Measurements from ENCODE around the gene RETREG1.

The RETREG1 gene

GRCh38 chr5:16579142-16579847, 37.5 kb downstream of the RETREG1 start:
- no peak for FAIRE-seq

DNA sequence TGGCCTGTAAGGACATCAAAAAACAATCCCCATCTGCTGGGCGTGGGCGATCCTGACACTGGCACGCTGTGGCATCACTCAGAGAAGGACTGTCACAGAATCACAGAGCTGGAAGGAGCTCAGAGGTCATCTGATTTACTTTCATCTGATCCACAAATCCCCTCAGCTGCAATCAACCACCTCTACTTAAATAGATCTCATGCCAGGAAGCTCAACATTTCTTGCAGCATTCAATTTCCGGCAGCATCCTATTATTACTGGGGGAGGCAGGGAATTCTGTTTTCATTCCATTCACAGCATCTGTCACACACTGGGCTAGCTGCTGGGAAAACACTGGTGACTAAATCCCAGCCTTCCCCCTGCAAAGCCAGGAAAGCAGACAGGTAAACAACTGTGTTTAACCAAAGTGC, 38.3 kb downstream of the RETREG1 start:
- no peak for FAIRE-seq

GRCh38 chr5:16577677-16578076, 39.1 kb downstream of the RETREG1 start:
- FAIRE-seq, result no peak

DNA sequence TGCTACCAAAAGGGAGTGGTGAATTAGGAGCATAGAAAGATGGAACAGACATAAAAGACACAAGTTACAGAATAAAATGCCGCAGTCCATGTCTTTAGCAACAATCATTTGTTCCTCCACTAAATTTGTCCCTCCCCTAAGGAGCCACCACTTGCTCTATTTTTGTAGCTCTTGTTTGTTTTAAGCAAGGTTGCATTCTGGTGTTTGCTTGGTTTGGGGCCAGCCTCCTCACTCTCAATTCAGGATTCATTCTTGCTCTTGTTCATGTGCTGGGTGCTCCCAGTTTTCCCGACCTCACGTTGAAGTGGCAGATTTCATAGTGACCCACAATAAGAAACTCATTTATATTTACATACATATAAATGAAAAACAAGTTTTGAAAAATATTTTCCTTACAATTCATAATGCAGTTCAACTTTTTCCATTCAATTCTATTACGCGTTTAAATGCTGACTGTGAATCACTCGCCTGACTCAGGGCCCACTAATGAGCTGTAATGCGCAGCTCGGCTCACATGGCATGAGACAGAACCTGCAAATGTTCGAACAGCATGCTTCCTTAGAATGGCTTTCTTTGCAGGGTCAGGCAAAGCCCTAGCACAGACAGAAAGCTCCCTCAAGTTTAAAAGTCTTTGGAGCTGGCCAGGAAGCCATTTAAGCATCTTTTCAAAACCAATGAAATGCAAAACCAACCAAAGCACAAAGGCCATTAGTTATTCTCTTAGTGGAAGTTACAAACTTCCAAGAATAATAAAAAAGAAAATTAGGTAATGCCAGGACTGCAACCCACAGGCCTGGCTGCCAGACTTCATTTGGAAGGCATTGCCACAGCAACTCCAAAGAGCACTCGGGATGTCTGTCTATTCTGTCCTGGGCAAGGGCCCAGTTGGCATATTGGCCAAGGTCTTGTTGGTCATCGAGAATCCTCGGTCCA, 41.7 kb downstream of the RETREG1 start:
- FAIRE-seq, result no peak

DNA sequence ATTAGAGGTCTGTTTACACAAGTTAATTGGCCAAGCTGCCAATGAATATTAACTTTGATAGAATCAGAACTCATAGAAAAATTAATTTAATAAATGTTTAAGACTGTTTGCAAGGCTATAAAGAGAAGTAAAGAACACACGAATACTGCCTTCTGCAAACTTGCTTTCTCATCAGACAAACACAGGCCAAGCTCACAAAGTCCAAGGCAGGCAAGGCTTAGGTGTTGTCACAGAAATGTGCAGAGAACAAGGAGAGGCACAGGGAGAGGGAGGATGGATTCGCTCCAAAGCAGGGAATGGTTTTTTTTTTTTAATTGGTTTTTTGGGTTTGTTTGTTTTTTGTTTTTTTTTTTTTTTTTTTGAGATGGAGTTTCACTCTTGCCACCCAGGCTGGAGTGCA, 43.4 kb downstream of the RETREG1 start:
- FAIRE-seq, result no peak

GRCh38 chr5:16572289-16573015, 44.3 kb downstream of the RETREG1 start:
- no peak for FAIRE-seq

- FAIRE-seq, result no peak
Observed at GRCh38 chr5:16571016-16571415, 45.8 kb downstream of the RETREG1 start.

DNA sequence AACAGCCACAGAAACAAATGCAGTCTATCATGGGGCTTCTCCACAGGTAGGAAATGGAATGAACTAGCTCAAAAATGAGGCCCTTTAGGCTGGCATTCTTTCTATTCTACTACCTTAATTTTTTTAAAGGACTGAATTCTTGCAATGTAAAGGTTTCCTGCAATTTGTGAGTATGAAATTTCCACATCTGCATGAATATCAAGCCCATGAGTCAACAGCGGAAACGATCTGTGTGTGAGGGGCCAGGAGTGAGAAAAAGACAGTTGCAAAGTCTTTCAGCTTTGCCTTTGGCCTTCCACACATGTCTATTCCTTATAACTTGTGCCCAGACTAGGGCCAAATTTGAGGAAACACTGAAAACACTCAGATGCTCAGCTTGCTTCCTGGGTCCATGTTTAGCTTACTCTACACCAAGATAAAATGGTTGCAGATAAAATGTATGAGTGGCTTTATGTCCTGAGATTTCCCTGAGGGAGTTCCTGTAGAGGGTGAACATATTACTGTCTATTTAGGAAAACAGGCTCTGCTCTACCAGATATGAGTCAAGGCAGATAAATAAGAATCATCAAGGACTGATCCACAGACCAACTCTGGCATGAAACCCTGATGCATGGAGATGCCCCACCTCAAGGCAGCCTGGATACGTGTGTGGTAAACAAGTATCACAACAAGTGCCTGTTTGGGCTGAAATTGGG, 46.5 kb downstream of the RETREG1 start:
- no peak for FAIRE-seq

GRCh38 chr5:16568875-16569580, 47.8 kb downstream of the RETREG1 start:
- no peak for FAIRE-seq

DNA sequence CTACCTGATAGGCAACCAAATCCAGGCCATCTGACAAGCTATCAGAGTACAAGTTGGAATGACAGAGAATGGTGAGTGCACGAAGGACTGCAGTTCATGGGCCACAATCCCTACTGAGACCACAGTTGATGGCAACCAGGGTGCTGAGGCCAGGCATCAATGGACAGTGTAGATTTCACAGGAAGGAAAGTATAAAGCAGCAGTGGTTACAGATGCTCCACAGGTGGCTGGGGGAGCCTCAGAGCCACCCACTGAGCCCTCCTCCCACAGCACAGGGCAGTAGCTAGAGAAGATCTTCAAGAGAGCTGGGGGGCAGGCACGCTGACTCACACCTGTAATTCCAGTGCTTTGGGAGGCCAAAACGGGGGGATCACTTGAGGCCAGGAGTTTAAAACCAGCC, 49.4 kb downstream of the RETREG1 start:
- no peak for FAIRE-seq

DNA sequence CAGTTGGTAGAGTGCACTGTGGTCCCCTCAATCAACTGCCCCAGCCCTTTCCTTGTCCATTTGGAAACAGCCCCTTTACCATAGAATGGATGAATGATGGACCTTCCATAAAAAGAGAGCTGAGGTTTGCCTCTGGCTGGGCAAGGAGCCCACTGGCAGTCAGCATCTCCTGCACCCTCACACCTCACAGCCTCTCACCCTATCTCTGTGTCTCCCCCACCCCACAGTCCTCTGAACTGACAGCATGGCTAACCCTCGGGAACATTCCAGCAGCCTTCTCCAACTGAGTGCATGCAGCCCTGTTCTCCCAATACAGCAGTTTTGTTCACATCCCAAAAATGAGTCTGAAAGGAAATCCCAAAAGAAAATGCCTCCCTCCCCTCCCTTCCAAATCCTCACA, 51.7 kb downstream of the RETREG1 start:
- FAIRE-seq, result no peak

GRCh38 chr5:16564248-16564867, 52.4 kb downstream of the RETREG1 start:
- no peak for FAIRE-seq

GRCh38 chr5:16563686-16564085, 53.1 kb downstream of the RETREG1 start:
- FAIRE-seq, result no peak

DNA sequence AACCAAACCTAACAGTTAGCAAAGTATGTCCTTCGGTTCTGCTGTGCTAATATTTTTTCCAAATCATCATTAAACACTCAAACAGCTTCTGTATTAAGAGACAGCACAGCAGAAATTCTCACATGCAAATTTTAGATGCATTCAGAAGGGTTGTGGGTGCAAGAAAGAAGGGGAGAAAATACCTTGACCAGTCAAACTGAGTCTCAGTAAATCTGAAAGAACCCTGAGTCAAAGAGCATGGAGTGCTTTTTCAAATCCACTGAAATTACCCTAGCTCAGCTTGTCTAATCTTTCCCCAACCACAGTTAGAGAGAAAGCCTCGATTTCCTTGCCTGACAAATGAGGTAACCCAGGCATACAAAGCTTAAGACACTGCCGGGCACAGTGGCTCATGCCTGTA, 55.1 kb downstream of the RETREG1 start:
- no peak for FAIRE-seq

GRCh38 chr5:16559702-16560101, 57.1 kb downstream of the RETREG1 start:
- FAIRE-seq, result no peak

- no peak for FAIRE-seq
Observed at GRCh38 chr5:16558984-16559629, 57.7 kb downstream of the RETREG1 start.

DNA sequence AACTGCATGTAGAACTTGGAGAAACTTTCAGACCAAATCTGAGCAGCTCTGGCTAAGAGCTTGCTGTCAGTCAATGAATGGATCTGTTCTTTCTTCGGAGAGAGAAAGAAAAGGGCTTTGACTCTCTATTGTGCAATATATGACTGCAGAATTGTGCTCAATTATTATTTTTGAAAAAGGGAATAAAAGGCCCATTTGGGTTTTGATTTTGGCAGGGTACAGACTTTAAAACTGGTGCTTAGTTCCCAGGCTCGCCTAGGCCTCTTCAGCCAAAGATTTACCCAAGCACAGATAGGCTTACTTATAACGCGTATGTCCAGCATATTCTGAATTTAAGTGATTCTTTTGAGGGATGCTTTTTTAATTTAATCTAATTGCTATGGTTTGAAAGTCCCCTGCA, 59.3 kb downstream of the RETREG1 start:
- FAIRE-seq, result no peak

- no peak for FAIRE-seq
Observed at GRCh38 chr5:16554110-16554509, 62.7 kb downstream of the RETREG1 start.

DNA sequence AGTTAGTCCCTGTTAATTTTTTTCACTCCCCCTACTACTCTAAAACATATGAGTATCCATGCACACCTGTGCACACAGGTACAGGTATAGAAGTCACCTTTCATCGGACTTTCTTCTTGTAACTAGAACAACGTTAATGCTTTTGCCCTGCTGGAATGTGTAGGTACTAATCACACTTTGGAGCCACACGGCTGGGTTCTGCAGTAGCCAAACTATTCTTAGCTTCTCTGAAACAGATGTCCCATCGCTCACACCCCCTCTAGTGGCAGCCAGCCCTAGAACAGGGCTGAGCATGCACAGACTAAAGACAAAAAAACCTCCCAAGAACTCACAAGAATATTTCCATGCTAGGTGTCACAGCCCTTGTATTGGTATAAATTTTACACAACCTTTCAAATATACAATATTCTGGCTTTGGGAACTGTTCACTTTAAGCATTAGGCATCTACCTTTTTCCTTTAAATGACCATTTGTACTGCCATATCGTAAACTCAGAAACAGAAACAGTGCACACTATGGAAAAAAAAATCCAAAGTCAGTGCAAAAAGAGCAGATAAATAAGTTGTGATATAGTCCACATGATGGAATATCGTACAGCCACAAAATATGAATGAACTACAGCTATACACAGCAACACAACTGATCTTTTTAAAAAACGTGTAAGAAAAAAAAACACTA, 64.0 kb downstream of the RETREG1 start:
- FAIRE-seq, result no peak

DNA sequence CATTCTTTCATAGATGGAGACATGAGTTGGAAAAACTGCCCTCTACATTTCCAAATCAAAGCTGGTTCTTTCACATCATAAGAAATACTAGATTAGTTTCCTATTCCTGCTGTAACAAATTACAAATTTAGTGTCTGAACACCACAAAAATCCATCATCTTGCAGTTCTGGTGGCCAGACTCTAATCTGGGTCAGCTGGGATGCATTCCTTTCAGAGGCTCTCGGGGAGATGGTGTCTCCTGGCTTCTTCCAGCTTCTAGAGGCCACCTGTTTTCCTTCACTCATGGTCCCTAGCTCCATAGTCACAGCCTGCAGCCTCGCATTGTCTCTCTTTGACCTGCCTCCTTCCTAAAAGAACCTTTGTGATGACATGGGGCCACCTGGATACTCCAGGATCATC, 65.2 kb downstream of the RETREG1 start:
- no peak for FAIRE-seq

Data from TTC549 (cell line).